HG03520 (cell line): ENCODE results near the gene CASQ1.

ENCODE experiments used
- ATAC-seq: cut with Tn5 transposase; IDR thresholded peaks from one replicate; pipeline ENCODE4 v1.9.1; 2021; ENCODE audit warnings: mild to moderate bottlenecking, moderate library complexity; ENCODE audit not compliant: unreplicated experiment

CASQ1 gene

DNA sequence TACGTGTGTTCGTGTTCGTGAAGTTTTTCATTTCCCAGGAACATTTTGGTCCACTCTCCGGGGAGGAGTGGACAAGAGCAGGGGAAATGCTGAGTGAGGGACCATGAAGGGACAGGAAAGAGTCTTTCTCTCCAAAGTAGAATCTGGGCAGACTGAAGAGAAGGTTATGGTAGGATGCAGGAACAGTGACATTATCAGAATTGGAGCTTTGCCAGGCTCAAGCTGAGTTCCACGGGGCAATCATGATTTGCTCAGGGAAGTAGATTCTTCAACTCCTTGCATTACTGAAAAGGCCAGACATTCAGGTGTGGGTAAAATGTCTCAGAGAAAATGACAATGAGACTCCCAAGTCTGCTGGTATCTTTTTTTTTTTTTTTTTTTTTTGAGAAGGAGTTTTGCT, 22.4 kb upstream of the CASQ1 start:
- no peak for ATAC-seq

DNA sequence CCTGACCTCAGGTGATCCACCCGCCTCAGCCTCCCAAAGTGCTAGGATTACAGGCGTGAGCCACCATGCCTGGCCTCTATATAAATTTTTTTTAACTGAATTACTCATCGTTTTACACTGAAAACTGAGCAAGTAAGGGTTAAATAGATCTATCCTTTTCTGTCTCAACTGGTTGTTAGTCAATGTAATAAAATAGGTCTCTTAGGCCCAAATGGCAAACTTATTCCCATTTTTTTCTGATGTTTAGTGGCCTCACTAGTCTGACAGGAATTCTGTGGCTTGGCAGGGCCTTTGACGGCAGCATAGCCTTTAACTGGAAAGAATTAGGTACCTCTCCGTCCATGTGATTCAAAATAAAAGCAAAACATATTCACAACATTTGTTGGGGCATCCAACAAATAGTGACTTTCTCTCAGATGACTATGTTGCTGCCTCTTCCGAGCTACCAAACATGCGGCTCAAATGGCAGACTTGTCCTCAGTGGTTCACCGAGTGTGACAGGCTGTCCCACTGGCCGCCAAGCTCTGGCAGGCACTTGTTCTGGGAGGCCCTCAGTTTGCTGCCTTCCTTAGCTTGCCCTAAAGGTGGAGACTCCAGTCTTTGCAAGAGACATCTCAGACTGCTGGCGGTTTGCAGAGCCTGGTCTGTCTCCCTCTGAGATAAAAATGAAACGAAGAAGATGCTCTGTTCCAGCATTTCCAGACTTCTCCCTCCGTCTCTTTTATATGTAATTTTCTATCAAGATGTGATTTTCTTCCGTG, 21.6 kb upstream of the CASQ1 start:
- no peak for ATAC-seq

- ATAC-seq, result peak; percentile 43
These were observed 20.6 kb upstream of the CASQ1 start for GRCh38 chr1:160169553-160170399.

- no peak for ATAC-seq
These were observed 19.0 kb upstream of the CASQ1 start for GRCh38 chr1:160171354-160171753.

DNA sequence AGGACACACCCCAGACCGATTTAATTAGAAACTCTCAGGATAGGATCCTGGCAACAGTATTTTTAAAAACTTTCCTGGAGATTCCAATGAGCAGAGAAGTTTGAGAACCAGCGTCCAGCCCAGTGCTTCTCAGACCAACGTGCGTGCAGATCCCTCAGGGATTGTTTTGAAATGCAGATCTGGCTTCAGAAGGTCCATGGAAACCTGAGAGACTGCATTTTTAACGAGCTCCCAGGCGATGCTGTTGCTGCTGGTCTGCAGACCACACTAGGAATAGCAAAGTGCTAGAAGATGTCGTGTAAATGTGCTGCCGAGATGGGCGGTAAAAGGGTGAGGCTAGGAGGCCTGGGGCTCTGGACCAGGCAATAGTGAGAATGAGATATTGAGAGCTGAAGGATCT, 18.4 kb upstream of the CASQ1 start:
- ATAC-seq, result no peak

GRCh38 chr1:160177231-160177630, 13.1 kb upstream of the CASQ1 start:
- ATAC-seq, result no peak

- no peak for ATAC-seq
These were observed 12.7 kb upstream of the CASQ1 start for GRCh38 chr1:160177667-160178066.

- ATAC-seq, result no peak
These were observed 11.6 kb upstream of the CASQ1 start for GRCh38 chr1:160178731-160179130.

DNA sequence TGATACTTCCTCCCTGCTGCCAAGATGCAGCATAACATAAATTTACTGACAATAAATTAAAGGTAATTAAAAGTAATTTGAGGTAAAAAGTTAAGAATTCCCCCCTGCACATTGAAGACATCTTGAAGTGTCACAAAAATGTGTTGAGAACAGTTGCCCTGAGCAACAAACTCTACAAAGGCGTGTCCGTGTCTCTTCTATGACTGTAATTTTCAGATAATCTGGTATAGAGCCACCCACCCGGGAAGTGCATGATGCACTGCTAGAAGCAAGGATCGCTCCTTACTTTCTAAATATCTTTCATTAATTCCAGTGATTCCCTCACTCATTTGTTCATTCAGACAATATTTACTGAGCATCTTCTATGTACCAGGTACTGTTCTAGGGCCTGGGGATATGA, 11.0 kb upstream of the CASQ1 start:
- ATAC-seq, result no peak

- no peak for ATAC-seq
These were observed 4.1 kb upstream of the CASQ1 start for GRCh38 chr1:160186246-160186645.

DNA sequence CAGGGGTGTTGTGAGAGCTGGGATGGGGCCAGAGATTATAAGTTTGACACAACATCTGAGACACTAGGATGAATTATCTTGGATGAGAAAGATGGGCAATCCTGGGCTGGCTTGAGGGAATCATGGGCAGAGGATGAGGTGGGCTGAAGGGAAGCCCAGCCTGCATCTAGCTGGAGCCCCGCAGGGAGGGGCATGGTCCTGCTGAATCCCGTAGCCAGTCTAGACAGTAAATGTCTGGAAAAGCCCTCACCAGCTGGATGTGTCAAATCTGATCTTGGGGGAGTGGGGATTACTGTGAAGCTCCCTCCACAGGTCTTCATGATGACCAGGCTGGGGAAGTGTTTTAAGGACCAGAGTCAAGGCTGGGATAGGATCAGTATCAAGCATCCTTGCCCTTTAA, 3.6 kb upstream of the CASQ1 start:
- ATAC-seq, result no peak

- no peak for ATAC-seq
These were observed 3.0 kb upstream of the CASQ1 start for GRCh38 chr1:160187407-160187806.

DNA sequence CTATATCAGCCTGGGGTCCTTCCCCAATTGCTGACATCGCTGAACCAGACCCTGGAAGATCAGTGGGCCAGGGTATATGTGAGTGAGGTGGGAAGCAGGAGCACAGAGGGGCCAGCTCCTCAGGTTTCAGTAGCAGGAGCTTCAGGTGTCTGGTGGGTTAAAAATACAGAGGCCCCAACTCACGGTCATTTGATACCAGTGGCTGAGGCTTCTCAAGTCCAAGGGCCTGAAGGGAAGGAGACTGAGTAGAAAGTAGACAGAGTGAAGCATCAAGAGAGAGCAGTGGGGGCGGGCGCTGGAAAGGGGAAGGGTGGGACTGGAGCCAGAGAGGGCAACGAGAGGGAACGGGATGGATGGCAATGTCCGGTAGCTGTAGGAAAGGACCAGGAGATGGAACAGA, 2.0 kb upstream of the CASQ1 start:
- no peak for ATAC-seq

- ATAC-seq, result no peak
These were observed 1.4 kb downstream of the CASQ1 start for GRCh38 chr1:160191756-160192155.

GRCh38 chr1:160192234-160192633, 1.9 kb downstream of the CASQ1 start:
- ATAC-seq, result no peak

DNA sequence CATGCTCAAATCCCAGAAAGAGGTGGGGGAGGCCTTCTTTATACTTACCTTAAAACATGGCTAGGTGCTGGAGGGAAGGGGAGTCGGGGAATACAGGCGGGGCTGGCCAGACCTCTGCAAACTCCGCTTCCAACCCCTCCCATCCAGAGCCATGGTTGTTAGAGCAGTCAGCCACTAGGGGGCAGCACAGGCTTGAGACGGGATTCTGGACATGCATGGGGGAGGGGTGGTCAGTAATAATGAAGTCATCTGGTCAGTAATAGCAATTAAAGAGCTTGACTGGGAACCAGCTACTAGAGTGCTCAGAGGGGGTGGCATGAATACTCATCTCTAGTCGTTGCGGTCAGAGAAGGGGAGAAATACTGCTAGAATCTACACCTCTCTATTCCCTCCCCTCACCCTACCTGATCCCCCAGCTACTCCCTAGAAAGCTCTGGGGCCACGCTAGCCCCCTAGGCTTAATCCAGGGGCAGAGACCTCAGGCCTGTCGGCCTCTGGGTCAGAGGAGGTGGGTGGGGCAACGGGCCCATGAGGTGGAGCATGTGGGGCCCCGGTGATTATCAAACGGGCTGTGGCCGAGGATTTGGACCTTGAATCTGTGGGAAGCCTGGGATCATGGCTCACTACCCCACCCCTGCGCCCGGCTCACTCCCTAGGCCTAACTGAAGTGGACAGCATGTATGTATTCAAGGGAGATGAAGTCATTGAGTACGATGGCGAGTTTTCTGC, 2.9 kb downstream of the CASQ1 start:
- no peak for ATAC-seq

- ATAC-seq, result no peak
These were observed 3.7 kb downstream of the CASQ1 start for GRCh38 chr1:160193832-160194736.

GRCh38 chr1:160194737-160195059, 4.3 kb downstream of the CASQ1 start:
- no peak for ATAC-seq

DNA sequence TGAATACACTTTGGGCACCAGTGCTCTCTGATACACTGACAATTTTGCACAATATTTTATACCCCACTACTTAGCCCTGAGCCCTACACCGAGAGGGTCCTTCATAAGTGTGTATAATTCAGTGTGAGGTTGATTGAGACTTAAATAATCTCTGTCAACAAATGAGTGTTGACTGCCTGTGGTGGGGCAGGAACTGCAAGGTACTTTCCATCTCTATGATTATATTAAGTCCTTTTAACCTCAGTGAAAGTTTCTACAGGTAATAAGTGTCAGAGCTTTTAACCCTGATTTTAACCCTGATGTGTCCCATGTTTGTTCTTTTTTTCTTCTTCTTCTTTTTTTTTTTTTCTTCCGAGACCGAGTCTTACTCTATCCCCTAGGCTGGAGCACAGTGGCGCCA, 5.8 kb downstream of the CASQ1 start:
- no peak for ATAC-seq

GRCh38 chr1:160197231-160197630, 6.9 kb downstream of the CASQ1 start:
- no peak for ATAC-seq

- ATAC-seq, result no peak
These were observed 10.4 kb downstream of the CASQ1 start for GRCh38 chr1:160200786-160201185.
